ENCODE measurements around the gene ASPDH.

Gene ASPDH

DNA sequence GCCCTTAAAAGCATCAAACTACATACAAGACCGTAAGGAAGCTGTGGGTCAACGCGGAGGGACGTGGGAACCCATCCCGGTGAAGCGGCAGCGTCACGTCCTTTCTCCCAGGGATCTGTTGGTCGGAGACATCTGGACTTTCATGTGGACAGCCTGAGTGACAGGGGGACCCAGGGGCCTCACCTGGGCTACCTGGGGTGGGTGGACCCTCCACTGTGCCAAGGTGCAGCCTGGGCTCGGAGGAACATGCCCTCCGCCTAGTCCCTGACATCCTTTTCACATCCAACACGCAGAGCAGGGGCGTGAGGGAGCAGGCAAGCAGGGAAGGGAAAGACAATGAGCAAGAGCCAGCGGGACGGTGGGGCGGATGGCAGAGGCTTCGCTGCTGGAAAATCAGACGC, 23.3 kb downstream of the ASPDH start:
- no peak for DNase-seq
- Histone ChIP-seq H3K4me3 (ENCODE audit: control insufficient read depth in 1 of 7, extremely low read depth in 1 of 7, insufficient read depth in 4 of 7, low read depth in 2 of 7, low read length in 6 of 7) (no peak overlapping the region), H3K9me3 (ENCODE audit: control extremely low read depth in 1 of 5, control insufficient read depth in 4 of 5, insufficient read depth in 2 of 5, low read depth in 1 of 5, low read length in 4 of 5) (peaks cover 0 to 10% (median 3%) of the 10 kb centered on the region in 5 experiments), H3K36me3 (ENCODE audit: control insufficient read depth in 4 of 4, insufficient read depth in 4 of 4, low read length in 3 of 4) (peaks cover 0 to 3% (median 0%) of the 10 kb centered on the region in 4 experiments), H3K27ac (ENCODE audit: insufficient read depth in 1 of 2, low read depth in 1 of 2, low read length in 2 of 2, poor library complexity in 1 of 2, severe bottlenecking in 2 of 2) (no peak overlapping the region), H3K27me3 (replicated peaks in 2 of 5; ENCODE audit: control insufficient read depth in 4 of 5, insufficient read depth in 5 of 5, low read length in 4 of 5) (no peaks in the 10 kb centered on the region), H3K4me1 (ENCODE audit: control extremely low read depth in 1 of 4, control insufficient read depth in 4 of 4, insufficient read depth in 4 of 4, low read length in 3 of 4) (peaks cover 0 to 22% (median 15%) of the 10 kb centered on the region in 4 experiments)
- POLR2A ChIA-PET = no interaction called here
- CTCF ChIA-PET = no interaction called here
- WGBS (ENCODE audit: insufficient coverage) = 92% methylated on average over 7 of the region's 18 CpGs

DNA sequence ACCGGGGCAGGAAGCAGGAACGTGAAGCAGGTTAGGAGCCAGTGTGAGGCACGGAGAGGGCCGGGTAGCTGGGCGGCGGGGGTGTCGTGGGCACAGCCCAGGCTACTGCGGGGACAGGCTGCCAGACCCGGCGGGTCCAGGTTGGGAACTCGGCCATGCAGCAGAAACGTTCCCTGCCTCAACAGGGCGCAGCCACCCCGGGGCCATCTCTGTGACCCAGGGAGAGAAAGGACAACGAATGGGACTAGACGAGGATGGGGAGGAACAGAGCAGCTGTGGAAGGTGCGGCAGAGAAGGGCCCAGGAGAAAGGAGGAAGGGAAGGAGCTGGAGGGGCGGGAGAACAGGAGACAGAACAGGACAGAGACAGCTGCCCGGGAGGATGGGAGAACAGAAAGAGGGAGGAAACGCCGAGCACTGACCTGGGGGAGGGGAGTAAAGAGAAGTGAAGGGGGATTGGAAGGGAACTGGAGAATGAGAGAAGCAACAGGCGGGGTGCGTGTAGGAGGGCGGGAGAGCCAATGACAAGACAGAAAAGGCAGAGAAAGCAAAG, 24.2 kb downstream of the ASPDH start:
- H3K9me3 ChIP-seq (ENCODE audit: control extremely low read depth in 1 of 5, control insufficient read depth in 4 of 5, insufficient read depth in 2 of 5, low read depth in 1 of 5, low read length in 4 of 5) = peaks cover 0 to 10% (median 3%) of the 10 kb centered on the region in 5 experiments
- no peak for DNase-seq
- no peak overlapping the region for H3K4me3 ChIP-seq (ENCODE audit: control insufficient read depth in 1 of 7, extremely low read depth in 1 of 7, insufficient read depth in 4 of 7, low read depth in 2 of 7, low read length in 6 of 7)
- WGBS (ENCODE audit: insufficient coverage) = 90% methylated on average over 23 of the region's 24 CpGs
- H3K27ac ChIP-seq (ENCODE audit: insufficient read depth in 1 of 2, low read depth in 1 of 2, low read length in 2 of 2, poor library complexity in 1 of 2, severe bottlenecking in 2 of 2) = no peak overlapping the region
- no peaks in the 10 kb centered on the region for H3K27me3 ChIP-seq (replicated peaks in 2 of 5; ENCODE audit: control insufficient read depth in 4 of 5, insufficient read depth in 5 of 5, low read length in 4 of 5)
- CTCF ChIA-PET = no interaction called here
- POLR2A ChIA-PET = no interaction called here
- peaks cover 0 to 22% (median 15%) of the 10 kb centered on the region in 4 experiments for H3K4me1 ChIP-seq (ENCODE audit: control extremely low read depth in 1 of 4, control insufficient read depth in 4 of 4, insufficient read depth in 4 of 4, low read length in 3 of 4)
- peaks cover 0 to 7% (median 0%) of the 10 kb centered on the region in 4 experiments for H3K36me3 ChIP-seq (ENCODE audit: control insufficient read depth in 4 of 4, insufficient read depth in 4 of 4, low read length in 3 of 4)

DNA sequence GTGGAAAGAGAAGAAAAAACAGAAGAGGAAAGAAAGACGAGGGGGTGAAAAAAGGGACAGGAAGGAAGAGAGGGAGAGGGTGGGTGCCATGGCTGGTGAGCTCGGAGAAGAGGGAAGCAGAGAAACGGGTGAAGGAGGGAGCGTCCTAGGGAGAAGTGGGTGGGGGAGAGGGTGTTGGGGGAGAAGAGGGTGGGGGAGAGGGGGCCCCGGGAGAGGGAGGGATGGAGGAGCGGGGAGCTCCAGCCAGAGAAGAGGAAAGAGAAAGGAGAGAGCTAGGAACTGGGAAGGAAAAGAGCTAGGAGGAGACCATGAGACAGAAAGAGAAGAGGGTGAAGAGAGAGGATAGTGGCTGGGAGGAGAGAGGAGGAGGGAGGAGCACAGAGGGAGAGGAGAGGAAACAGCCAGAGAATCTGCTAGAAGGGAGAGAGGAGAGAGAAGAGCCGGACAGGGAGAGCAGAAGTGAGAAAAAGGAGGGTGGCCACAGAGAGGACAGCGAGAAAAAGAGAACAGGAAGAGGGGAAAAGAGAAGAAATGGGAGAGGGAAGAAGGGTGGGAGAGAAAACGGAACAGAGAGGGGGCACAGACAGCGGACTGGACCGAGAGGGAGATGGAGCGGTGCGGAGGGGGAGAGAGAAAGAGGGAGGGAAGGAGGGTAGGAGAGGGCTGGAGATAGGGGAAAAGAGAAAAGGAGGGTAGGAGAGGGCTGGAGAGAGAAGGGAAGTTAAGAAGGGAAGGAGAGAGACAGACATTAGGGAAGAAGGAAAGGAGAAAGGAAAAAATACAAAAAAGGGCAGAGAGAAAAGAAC, 25.1 kb downstream of the ASPDH start:
- ChIA-PET POLR2A (no interaction called here), CTCF (no interaction called here)
- H3K4me3 ChIP-seq (ENCODE audit: control insufficient read depth in 1 of 7, extremely low read depth in 1 of 7, insufficient read depth in 4 of 7, low read depth in 2 of 7, low read length in 6 of 7) = no peak overlapping the region
- peaks cover 0 to 10% (median 3%) of the 10 kb centered on the region in 5 experiments for H3K9me3 ChIP-seq (ENCODE audit: control extremely low read depth in 1 of 5, control insufficient read depth in 4 of 5, insufficient read depth in 2 of 5, low read depth in 1 of 5, low read length in 4 of 5)
- H3K27ac ChIP-seq (ENCODE audit: insufficient read depth in 1 of 2, low read depth in 1 of 2, low read length in 2 of 2, poor library complexity in 1 of 2, severe bottlenecking in 2 of 2) = no peak overlapping the region
- peaks cover 0 to 11% (median 2%) of the 10 kb centered on the region in 4 experiments for H3K36me3 ChIP-seq (ENCODE audit: control insufficient read depth in 4 of 4, insufficient read depth in 4 of 4, low read length in 3 of 4)
- H3K4me1 ChIP-seq (ENCODE audit: control extremely low read depth in 1 of 4, control insufficient read depth in 4 of 4, insufficient read depth in 4 of 4, low read length in 3 of 4) = peaks cover 0 to 22% (median 15%) of the 10 kb centered on the region in 4 experiments
- H3K27me3 ChIP-seq (replicated peaks in 2 of 5; ENCODE audit: control insufficient read depth in 4 of 5, insufficient read depth in 5 of 5, low read length in 4 of 5) = no peaks in the 10 kb centered on the region
- 55% methylated on average over 10 of the region's 13 CpGs for WGBS (ENCODE audit: insufficient coverage)
- DNase-seq = no peak

DNA sequence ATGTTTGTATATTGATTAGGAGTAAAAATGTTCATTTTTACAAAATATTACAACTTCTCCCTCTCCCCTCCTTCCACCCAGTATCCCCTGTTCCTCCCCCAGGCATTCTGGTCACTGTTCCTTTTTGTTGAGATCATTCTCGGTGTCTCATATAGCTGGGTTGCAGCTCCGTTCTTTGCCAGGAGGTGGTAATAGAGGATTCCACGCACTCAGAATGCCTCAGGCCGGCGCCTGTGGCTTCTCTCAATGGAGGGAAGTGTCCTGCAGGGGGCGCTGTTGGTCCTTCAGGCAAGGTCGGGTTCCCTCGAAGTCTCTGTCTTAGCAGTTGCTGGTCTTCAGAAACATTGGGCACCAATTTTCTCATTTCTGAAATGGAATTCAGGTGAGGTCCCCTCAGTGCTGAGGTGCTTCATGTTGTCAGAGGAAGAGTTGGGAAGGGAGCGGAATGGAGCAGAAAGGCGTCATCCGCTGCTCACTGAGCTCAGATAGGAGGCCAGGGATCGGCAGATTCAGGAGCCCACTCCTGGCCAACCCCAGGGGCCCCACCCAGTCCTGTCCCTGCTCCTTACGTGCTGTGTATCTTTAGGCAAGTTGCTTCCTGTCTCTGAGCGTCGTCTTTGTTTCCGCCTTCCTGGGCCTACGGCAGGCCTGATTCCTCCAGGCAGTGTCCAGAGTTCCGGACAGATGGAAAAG, 26.7 kb downstream of the ASPDH start:
- Histone ChIP-seq H3K27ac (ENCODE audit: insufficient read depth in 1 of 2, low read depth in 1 of 2, low read length in 2 of 2, poor library complexity in 1 of 2, severe bottlenecking in 2 of 2) (no peak overlapping the region), H3K36me3 (ENCODE audit: control insufficient read depth in 4 of 4, insufficient read depth in 4 of 4, low read length in 3 of 4) (peaks cover 0 to 25% (median 13%) of the 10 kb centered on the region in 4 experiments), H3K4me3 (ENCODE audit: control insufficient read depth in 1 of 7, extremely low read depth in 1 of 7, insufficient read depth in 4 of 7, low read depth in 2 of 7, low read length in 6 of 7) (no peak overlapping the region), H3K4me1 (ENCODE audit: control extremely low read depth in 1 of 4, control insufficient read depth in 4 of 4, insufficient read depth in 4 of 4, low read length in 3 of 4) (peaks cover 0 to 17% (median 10%) of the 10 kb centered on the region in 4 experiments), H3K27me3 (replicated peaks in 2 of 5; ENCODE audit: control insufficient read depth in 4 of 5, insufficient read depth in 5 of 5, low read length in 4 of 5) (no peaks in the 10 kb centered on the region), H3K9me3 (ENCODE audit: control extremely low read depth in 1 of 5, control insufficient read depth in 4 of 5, insufficient read depth in 2 of 5, low read depth in 1 of 5, low read length in 4 of 5) (peaks cover 0 to 10% (median 3%) of the 10 kb centered on the region in 5 experiments)
- CTCF ChIA-PET = no interaction called here
- WGBS (ENCODE audit: insufficient coverage) = 81% methylated on average over 14 of the region's 18 CpGs
- POLR2A ChIA-PET = interaction anchor here (0.8 kb wide), 1 partner anchor 30 kb away, joined by 5 read pairs; no protein-coding TSS in a partner anchor
- peak; percentile 74 to 90 (median 86) for DNase-seq

- Histone ChIP-seq H3K4me1 (ENCODE audit: control extremely low read depth in 1 of 4, control insufficient read depth in 4 of 4, insufficient read depth in 4 of 4, low read length in 3 of 4) (peaks cover 0 to 13% (median 4%) of the 10 kb centered on the region in 4 experiments), H3K9me3 (ENCODE audit: control extremely low read depth in 1 of 5, control insufficient read depth in 4 of 5, insufficient read depth in 2 of 5, low read depth in 1 of 5, low read length in 4 of 5) (peaks cover 0 to 10% (median 3%) of the 10 kb centered on the region in 5 experiments), H3K27me3 (replicated peaks in 2 of 5; ENCODE audit: control insufficient read depth in 4 of 5, insufficient read depth in 5 of 5, low read length in 4 of 5) (no peaks in the 10 kb centered on the region), H3K36me3 (ENCODE audit: control insufficient read depth in 4 of 4, insufficient read depth in 4 of 4, low read length in 3 of 4) (peaks cover 0 to 38% (median 21%) of the 10 kb centered on the region in 4 experiments), H3K4me3 (ENCODE audit: control insufficient read depth in 1 of 7, extremely low read depth in 1 of 7, insufficient read depth in 4 of 7, low read depth in 2 of 7, low read length in 6 of 7) (no peak overlapping the region), H3K27ac (ENCODE audit: insufficient read depth in 1 of 2, low read depth in 1 of 2, low read length in 2 of 2, poor library complexity in 1 of 2, severe bottlenecking in 2 of 2) (no peak overlapping the region)
- WGBS (ENCODE audit: insufficient coverage) = 97% methylated on average over 10 of the region's 10 CpGs
- POLR2A ChIA-PET = interaction anchor here (0.7 kb wide), 1 partner anchor 269 kb away, joined by 3 read pairs; no protein-coding TSS in a partner anchor
- CTCF ChIA-PET = interaction anchor here (0.6 kb wide), 2 partner anchors 17 to 129 kb away, joined by 3 read pairs; no protein-coding TSS in a partner anchor
- DNase-seq = no peak
Observed at GRCh38 chr19:50485284-50485955, 28.3 kb downstream of the ASPDH start.

DNA sequence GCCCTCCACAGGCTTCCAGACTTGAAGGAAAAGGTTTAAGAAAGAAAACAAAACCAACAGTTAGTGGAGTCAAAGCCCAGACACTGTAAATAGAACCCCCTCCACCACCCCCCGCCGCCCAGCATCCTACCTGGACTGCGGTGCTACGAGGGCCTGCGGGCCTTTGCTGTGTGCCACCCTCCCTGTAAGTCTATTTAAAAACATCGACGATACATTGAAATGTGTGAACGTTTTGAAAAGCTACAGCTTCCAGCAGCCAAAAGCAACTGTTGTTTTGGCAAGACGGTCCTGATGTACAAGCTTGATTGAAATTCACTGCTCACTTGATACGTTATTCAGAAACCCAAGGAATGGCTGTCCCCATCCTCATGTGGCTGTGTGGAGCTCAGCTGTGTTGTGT, 30.8 kb downstream of the ASPDH start:
- peaks cover 0 to 8% (median 5%) of the 10 kb centered on the region in 4 experiments for H3K4me1 ChIP-seq (ENCODE audit: control extremely low read depth in 1 of 4, control insufficient read depth in 4 of 4, insufficient read depth in 4 of 4, low read length in 3 of 4)
- H3K9me3 ChIP-seq (ENCODE audit: control extremely low read depth in 1 of 5, control insufficient read depth in 4 of 5, insufficient read depth in 2 of 5, low read depth in 1 of 5, low read length in 4 of 5) = peaks cover 0 to 17% (median 3%) of the 10 kb centered on the region in 5 experiments
- 96% methylated on average over 10 of the region's 10 CpGs for WGBS (ENCODE audit: insufficient coverage)
- no peak overlapping the region for H3K27ac ChIP-seq (ENCODE audit: insufficient read depth in 1 of 2, low read depth in 1 of 2, low read length in 2 of 2, poor library complexity in 1 of 2, severe bottlenecking in 2 of 2)
- peaks cover 5 to 59% (median 42%) of the 10 kb centered on the region in 4 experiments for H3K36me3 ChIP-seq (ENCODE audit: control insufficient read depth in 4 of 4, insufficient read depth in 4 of 4, low read length in 3 of 4)
- CTCF ChIA-PET = interaction anchor here (1.2 kb wide), 1 partner anchor 95 kb away, joined by 3 read pairs; no protein-coding TSS in a partner anchor
- H3K27me3 ChIP-seq (replicated peaks in 2 of 5; ENCODE audit: control insufficient read depth in 4 of 5, insufficient read depth in 5 of 5, low read length in 4 of 5) = no peaks in the 10 kb centered on the region
- POLR2A ChIA-PET = no interaction called here
- no peak for DNase-seq
- H3K4me3 ChIP-seq (ENCODE audit: control insufficient read depth in 1 of 7, extremely low read depth in 1 of 7, insufficient read depth in 4 of 7, low read depth in 2 of 7, low read length in 6 of 7) = no peak overlapping the region

All from common myeloid progenitor, CD34-positive (primary cell).